GM23248 (cell line): ENCODE data around the gene PLAAT2. TPM values are rescaled to one million over a fixed set of nuclear protein-coding genes. Genes with fewer than 3 reads are reported as not detected.

ENCODE experiments used
- DNase-seq: peaks from one replicate; pipeline ENCODE4 v3.0.0-alpha.2; 2015
- H2AFZ ChIP-seq: fragments of 200-600 bp; sonication (generic); 2 replicates; pipeline ENCODE4 v1.6.1; 2016; ENCODE audit warnings: antibody characterized with exemption
- H3F3A ChIP-seq: fragments of 200-600 bp; sonication (generic); 2 replicates; pipeline ENCODE4 v1.6.1; 2016; ENCODE audit warnings: mild to moderate bottlenecking, antibody characterized with exemption, mixed run types; ENCODE audit not compliant: insufficient read depth
- H3K27ac ChIP-seq: fragments of 200-600 bp; sonication (generic); 2 replicates; pipeline ENCODE4 v1.5.1; 2016; ENCODE audit warnings: mild to moderate bottlenecking
- H3K27me3 ChIP-seq: fragments of 200-600 bp; sonication (generic); replicated peaks from 2 replicates; pipeline ENCODE4 v1.6.1; 2016; ENCODE audit warnings: mild to moderate bottlenecking; ENCODE audit not compliant: insufficient read depth
- H3K36me3 ChIP-seq: fragments of 200-600 bp; sonication (generic); 2 replicates; pipeline ENCODE4 v1.6.1; 2016; ENCODE audit warnings: low read depth, mild to moderate bottlenecking
- H3K4me1 ChIP-seq: fragments of 200-600 bp; sonication (generic); 2 replicates; pipeline ENCODE4 v1.6.1; 2016; ENCODE audit warnings: mild to moderate bottlenecking; ENCODE audit not compliant: insufficient read depth
- H3K4me2 ChIP-seq: fragments of 200-600 bp; sonication (generic); one replicate; pipeline ENCODE4 v1.6.1; 2016; ENCODE audit warnings: mild to moderate bottlenecking; ENCODE audit not compliant: unreplicated experiment
- H3K4me3 ChIP-seq: fragments of 200-600 bp; sonication (generic); 2 replicates; pipeline ENCODE4 v1.5.1; 2016; ENCODE audit warnings: mild to moderate bottlenecking
- H3K79me2 ChIP-seq: fragments of 200-600 bp; sonication (generic); 2 replicates; pipeline ENCODE4 v1.6.1; 2016; ENCODE audit warnings: mild to moderate bottlenecking; ENCODE audit not compliant: insufficient read depth
- H3K9ac ChIP-seq: fragments of 200-600 bp; sonication (generic); 2 replicates; pipeline ENCODE4 v1.6.1; 2016; ENCODE audit warnings: mild to moderate bottlenecking
- H3K9me2 ChIP-seq: fragments of 200-600 bp; sonication (generic); 2 replicates; pipeline ENCODE4 v1.6.1; 2016; ENCODE audit warnings: mixed run types, mild to moderate bottlenecking, moderate library complexity; ENCODE audit not compliant: insufficient read depth
- H3K9me3 ChIP-seq: fragments of 200-600 bp; sonication (generic); one replicate; pipeline ENCODE4 v1.6.1; 2017; ENCODE audit warnings: low read depth
- H4K20me1 ChIP-seq: fragments of 200-600 bp; sonication (generic); 2 replicates; pipeline ENCODE4 v1.6.0; 2016; ENCODE audit not compliant: insufficient read depth
- EZH2 ChIP-seq: fragments of 200-600 bp; sonication (generic); IDR thresholded peaks from 2 replicates; pipeline ENCODE4 v1.6.1; 2018; ENCODE audit warnings: antibody characterized with exemption, mild to moderate bottlenecking; ENCODE audit not compliant: insufficient read depth, poor library complexity, severe bottlenecking
- EZH2phosphoT487 ChIP-seq: fragments of 200-600 bp; sonication (generic); IDR thresholded peaks from 2 replicates; pipeline ENCODE4 v1.6.1; 2018; ENCODE audit warnings: antibody characterized with exemption, moderate library complexity, mild to moderate bottlenecking, low read depth; ENCODE audit not compliant: insufficient read depth
- whole genome bisulfite sequencing, 2 experiments: methylation state at CpG; one replicate each; pipeline ENCODE4 v1.1.6; 2015 to 2017; ENCODE audit warnings: low lambda C conversion rate in 2 of 2, low coverage in 1 of 2; ENCODE audit errors: missing lambda C conversion rate in 2 of 2; 5-methylcytosine and 5-hydroxymethylcytosine counted together
- in situ Hi-C: fragments of 300-500 bp; cut with MboI; formaldehyde crosslinking; loops from 2 replicates; pipeline ENCODE4 v1.15.0; 2020
- polyA plus RNA-seq: library from polyadenylated mRNA; unstranded; fragments of >200 nt; fragmentation: Nextera tagmentation; extraction: Ambion mirVana; gene quantifications from 2 replicates; pipeline ENCODE4 v1.2.1, GENCODE V29; 2016
- total RNA-seq: library from RNA; depleted of rRNA; stranded (reverse); fragments of >200 nt; shearing (Covaris generic); gene quantifications from 2 replicates; pipeline ENCODE4 v1.2.3, GENCODE V29; 2014

PLAAT2 gene
- total and polyA plus RNA-seq, 2 experiments from 2014 or later = not detected

GRCh38 chr11:63537293-63538101, 25.7 kb downstream of the PLAAT2 start:
- H3K9ac ChIP-seq = peak overlapping the region; percentile 27; the same call in 1 of the 2 replicates
- H3K4me1 ChIP-seq = 0 out of 2 replicates have a peak, but pooled peaks cover 9% of the 10 kb centered on the region
- H3F3A ChIP-seq = no peaks in the 10 kb centered on the region
- in situ Hi-C loops = no loop called here
- no peaks in the 10 kb centered on the region for H3K9me2 ChIP-seq
- no peaks in the 10 kb centered on the region for H4K20me1 ChIP-seq
- 20 to 31% methylated on average over 8 of the region's 8 CpGs for WGBS, 2 experiments
- no peak overlapping the region for H3K27ac ChIP-seq
- H3K9me3 ChIP-seq = no peaks in the 10 kb centered on the region
- H3K4me2 ChIP-seq = peak overlapping the region; percentile 87
- peak; percentile 47 for DNase-seq
- no peaks in the 10 kb centered on the region for H3K36me3 ChIP-seq
- H3K79me2 ChIP-seq = no peaks in the 10 kb centered on the region
- H3K27me3 ChIP-seq = 0 out of 2 replicates have a peak, but pooled peaks cover 7% of the 10 kb centered on the region
- H2AFZ ChIP-seq = peak overlapping the region; percentile 85
- TF ChIP-seq EZH2phosphoT487 = no peak
- no peak for TF ChIP-seq EZH2
- peak overlapping the region; percentile 64 for H3K4me3 ChIP-seq

GRCh38 chr11:63536669-63537292, 26.4 kb downstream of the PLAAT2 start, which contains the start of gene PLAAT4:
PLAAT4 (plus strand) TSS chr11:63536808; CDS start chr11:63536869, 61 bp downstream.
- Histone ChIP-seq H3K36me3 (no peaks in the 10 kb centered on the region), H3K4me2 (peak within 1 kb of the TSS; percentile 87), H3K4me1 (0 out of 2 replicates have a peak, but pooled peaks cover 9% of the 10 kb centered on the region), H3K4me3 (peak within 1 kb of the TSS; percentile 64), H3K27me3 (0 out of 2 replicates have a peak, but pooled peaks cover 6% of the 10 kb centered on the region), H3K9me2 (no peaks in the 10 kb centered on the region), H3K79me2 (no peaks in the 10 kb centered on the region), H3F3A (no peaks in the 10 kb centered on the region), H2AFZ (peak within 1 kb of the TSS; percentile 85), H4K20me1 (no peaks in the 10 kb centered on the region), H3K9me3 (no peaks in the 10 kb centered on the region), H3K9ac (peak within 1 kb of the TSS; percentile 27), H3K27ac (no peak within 1 kb of the TSS)
- TF ChIP-seq EZH2 = no peak
- DNase-seq = peak; percentile 62
- 6 to 7% methylated on average over 10 of the region's 10 CpGs for WGBS, 2 experiments
- in situ Hi-C loops = no loop called here

DNA sequence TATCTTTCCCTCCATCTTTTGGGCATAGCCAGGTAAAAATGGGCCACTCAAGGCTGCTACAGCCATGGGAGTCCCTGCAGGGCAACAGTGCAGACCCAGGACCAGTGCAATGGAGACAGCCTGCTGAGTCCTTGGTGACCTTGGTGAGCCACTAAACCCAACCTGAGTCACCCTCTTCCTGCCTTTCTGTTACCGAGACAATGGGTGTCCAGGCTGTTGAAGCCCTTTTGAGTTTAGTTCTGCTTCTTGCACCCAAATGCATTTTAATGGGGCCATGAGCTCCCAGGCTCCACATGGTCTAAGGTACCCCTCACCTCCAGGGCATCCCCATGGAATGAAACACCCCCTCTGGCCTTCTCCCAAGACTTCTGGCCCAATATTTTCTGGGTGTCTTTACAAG, 27.4 kb downstream of the PLAAT2 start:
- Histone ChIP-seq H3K79me2 (no peaks in the 10 kb centered on the region), H2AFZ (no peak overlapping the region), H3K9me3 (no peaks in the 10 kb centered on the region), H3K4me1 (0 out of 2 replicates have a peak, but pooled peaks cover 9% of the 10 kb centered on the region), H3K4me3 (no peak overlapping the region), H3K9me2 (no peaks in the 10 kb centered on the region), H3K27ac (no peak overlapping the region), H4K20me1 (no peaks in the 10 kb centered on the region), H3K27me3 (0 out of 2 replicates have a peak, but pooled peaks cover 2% of the 10 kb centered on the region), H3F3A (no peaks in the 10 kb centered on the region), H3K9ac (no peak overlapping the region), H3K36me3 (no peaks in the 10 kb centered on the region), H3K4me2 (no peak overlapping the region)
- WGBS, 2 experiments = 88 to 96% methylated on average over 1 of the region's 1 CpG
- DNase-seq = no peak
- TF ChIP-seq EZH2 (no peak), EZH2phosphoT487 (no peak)
- in situ Hi-C loops = no loop called here

DNA sequence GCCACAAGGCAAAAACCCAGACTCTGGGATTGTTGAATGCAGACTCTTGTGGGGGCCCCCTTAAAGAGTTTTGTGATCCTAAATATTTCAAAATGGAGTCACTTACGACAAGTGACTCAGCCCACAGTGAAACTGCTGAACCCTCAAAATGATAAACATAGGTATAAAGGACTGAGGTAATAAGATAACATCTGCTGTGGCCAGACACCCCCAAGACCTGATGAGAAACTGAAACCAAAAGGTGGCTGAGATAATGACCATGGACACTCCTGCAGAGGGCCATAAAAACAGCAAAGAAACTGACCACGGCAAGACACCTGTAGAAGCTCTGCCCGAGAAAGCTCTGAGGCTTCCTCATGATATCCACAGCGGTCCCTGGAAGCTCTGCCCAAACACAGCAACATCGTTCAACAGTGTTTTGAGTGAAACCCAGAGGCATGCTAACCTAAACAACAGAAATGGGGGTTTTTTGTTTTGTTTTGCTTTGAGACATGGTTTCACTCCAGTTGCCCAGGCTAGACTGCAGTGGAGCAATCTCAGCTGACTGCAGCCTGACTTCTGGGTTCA, 28.2 kb downstream of the PLAAT2 start:
- Histone ChIP-seq H3K27ac (no peak overlapping the region), H3K9ac (no peak overlapping the region), H3K79me2 (no peaks in the 10 kb centered on the region), H3K4me2 (no peak overlapping the region), H3K36me3 (no peaks in the 10 kb centered on the region), H3K4me1 (0 out of 2 replicates have a peak, but pooled peaks cover 9% of the 10 kb centered on the region), H3K9me3 (no peaks in the 10 kb centered on the region), H2AFZ (no peak overlapping the region), H3F3A (no peaks in the 10 kb centered on the region), H3K4me3 (no peak overlapping the region), H3K27me3 (no peaks in the 10 kb centered on the region), H3K9me2 (no peaks in the 10 kb centered on the region), H4K20me1 (no peaks in the 10 kb centered on the region)
- TF ChIP-seq EZH2phosphoT487 (no peak), EZH2 (no peak)
- DNase-seq = no peak
- WGBS, 2 experiments = 84 to 87% methylated on average over 5 of the region's 5 CpGs
- in situ Hi-C loops = no loop called here
